DND-41 (cell line): ENCODE data around the gene PDE1C.

ENCODE experiments used
- ATAC-seq: fragments of 200-7000 bp; cut with Tn5 transposase; 3 replicates; pipeline ENCODE4 v1.9.1; 2021; ENCODE audit warnings: low read depth; ENCODE audit not compliant: insufficient read depth
- DNase-seq: peaks from one replicate; pipeline ENCODE4 v3.0.0-alpha.2; 2020
- H2AFZ ChIP-seq: 2 replicates; pipeline ENCODE4 v1.6.0; 2012; ENCODE audit warnings: low read depth, low read length
- H3K27ac ChIP-seq: 2 replicates; pipeline ENCODE4 v1.5.1; 2012; ENCODE audit warnings: low read length, inconsistent platforms
- H3K27me3 ChIP-seq: fragments of 200-600 bp; sonication (generic); 2 replicates; pipeline ENCODE4 v1.6.0; 2012; ENCODE audit warnings: low read length, mild to moderate bottlenecking, inconsistent platforms; ENCODE audit not compliant: insufficient read depth, poor library complexity
- H3K36me3 ChIP-seq: 2 replicates; pipeline ENCODE4 v1.5.1; 2012; ENCODE audit warnings: low read length, inconsistent platforms; ENCODE audit not compliant: insufficient read depth
- H3K4me1 ChIP-seq: 2 replicates; pipeline ENCODE4 v1.5.1; 2012; ENCODE audit warnings: mild to moderate bottlenecking, low read length; ENCODE audit not compliant: insufficient read depth
- H3K4me2 ChIP-seq: 2 replicates; pipeline ENCODE4 v1.6.0; 2012; ENCODE audit warnings: mild to moderate bottlenecking, moderate library complexity, low read length, inconsistent platforms; ENCODE audit not compliant: insufficient read depth
- H3K4me3 ChIP-seq, 2 experiments: fragments of 200-600 bp in 1 of 2; shearing (Covaris generic) in 1 of 2; 2 replicates each; pipeline ENCODE4 v1.5.1; 2012 to 2016; ENCODE audit warnings: inconsistent platforms in 2 of 2, low read length in 2 of 2, mild to moderate bottlenecking in 2 of 2, low read depth in 1 of 2, moderate library complexity in 1 of 2
- H3K79me2 ChIP-seq: 2 replicates; pipeline ENCODE4 v1.6.0; 2012; ENCODE audit warnings: low read length, inconsistent platforms; ENCODE audit not compliant: insufficient read depth
- H3K9ac ChIP-seq: 2 replicates; pipeline ENCODE4 v1.6.0; 2012; ENCODE audit warnings: low read depth, mild to moderate bottlenecking, inconsistent platforms, low read length, moderate library complexity
- H3K9me3 ChIP-seq: 2 replicates; pipeline ENCODE4 v1.5.1; 2012; ENCODE audit warnings: low read length, moderate library complexity, mild to moderate bottlenecking, inconsistent platforms; ENCODE audit not compliant: insufficient read depth, severe bottlenecking
- H4K20me1 ChIP-seq: 2 replicates; pipeline ENCODE4 v1.6.0; 2012; ENCODE audit warnings: low read length; ENCODE audit not compliant: insufficient read depth
- EZH2 ChIP-seq: IDR thresholded peaks from 3 replicates; pipeline ENCODE4 v1.6.1; 2012; ENCODE audit warnings: borderline replicate concordance, low read depth, mild to moderate bottlenecking, moderate library complexity, low read length, inconsistent platforms; ENCODE audit not compliant: severe bottlenecking
- TF ChIP-seq, protein P1 (sequence below): IDR thresholded peaks from 2 replicates; pipeline ENCODE4 v1.5.1; 2012; ENCODE audit warnings: borderline replicate concordance, low read length, moderate library complexity, mild to moderate bottlenecking; ENCODE audit not compliant: poor library complexity, severe bottlenecking; ENCODE audit errors: extremely low read depth

The PDE1C gene

DNA sequence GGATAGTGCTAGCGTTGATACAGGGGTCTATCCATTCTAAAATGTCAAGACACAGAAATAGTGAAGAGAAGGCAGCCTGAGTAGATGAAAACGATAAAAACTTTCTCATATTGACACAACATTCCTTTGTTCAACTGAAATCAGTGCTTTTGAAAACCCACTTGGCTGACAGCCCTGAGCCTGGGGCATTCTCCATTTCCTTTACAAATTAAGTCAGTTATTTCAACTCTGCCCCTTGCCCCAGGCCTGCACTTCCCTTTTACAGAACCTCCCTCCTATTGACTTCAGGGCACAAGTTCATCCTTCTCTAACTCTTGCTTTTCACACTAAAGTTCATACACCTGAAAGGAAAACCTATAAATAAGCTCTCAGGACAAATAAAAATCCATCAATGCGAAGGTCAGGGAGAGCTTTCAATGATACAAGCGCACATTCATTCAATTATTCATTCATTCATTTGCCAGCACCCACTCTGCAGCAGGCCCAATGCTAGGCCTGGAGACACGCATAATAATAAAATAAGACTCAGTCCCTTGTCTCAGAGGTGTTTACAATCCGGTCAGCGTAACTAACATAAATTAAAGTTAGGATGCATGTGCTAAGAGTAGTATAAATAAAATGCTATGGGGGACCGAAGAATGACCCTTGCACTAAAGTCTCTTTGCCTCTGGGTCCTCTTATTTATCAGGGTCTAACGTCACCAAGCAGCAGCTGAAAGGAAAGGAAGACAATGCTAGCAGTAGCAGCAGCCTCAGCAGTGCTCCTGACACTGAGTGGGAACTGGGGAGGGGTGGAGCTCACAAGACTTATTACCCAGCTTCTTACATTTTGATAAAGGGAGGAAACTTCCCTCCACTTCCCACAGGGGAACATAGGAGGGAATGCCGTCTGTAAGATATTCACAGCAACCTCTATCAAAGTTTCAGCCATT lies 134.8 kb downstream of the PDE1C start:
- ATAC-seq (no peak), DNase-seq (no peak)
- no peak overlapping the region for H3K9ac ChIP-seq
- no peak overlapping the region for H2AFZ ChIP-seq
- no peak overlapping the region for H3K4me2 ChIP-seq
- no peaks in the 10 kb centered on the region for H4K20me1 ChIP-seq
- no peak overlapping the region for H3K4me3 ChIP-seq
- no peaks in the 10 kb centered on the region for H3K9me3 ChIP-seq
- H3K4me1 ChIP-seq, result no peaks in the 10 kb centered on the region
- no peak overlapping the region for H3K27ac ChIP-seq
- no peak for TF ChIP-seq EZH2
- TF ChIP-seq, protein P1, sequence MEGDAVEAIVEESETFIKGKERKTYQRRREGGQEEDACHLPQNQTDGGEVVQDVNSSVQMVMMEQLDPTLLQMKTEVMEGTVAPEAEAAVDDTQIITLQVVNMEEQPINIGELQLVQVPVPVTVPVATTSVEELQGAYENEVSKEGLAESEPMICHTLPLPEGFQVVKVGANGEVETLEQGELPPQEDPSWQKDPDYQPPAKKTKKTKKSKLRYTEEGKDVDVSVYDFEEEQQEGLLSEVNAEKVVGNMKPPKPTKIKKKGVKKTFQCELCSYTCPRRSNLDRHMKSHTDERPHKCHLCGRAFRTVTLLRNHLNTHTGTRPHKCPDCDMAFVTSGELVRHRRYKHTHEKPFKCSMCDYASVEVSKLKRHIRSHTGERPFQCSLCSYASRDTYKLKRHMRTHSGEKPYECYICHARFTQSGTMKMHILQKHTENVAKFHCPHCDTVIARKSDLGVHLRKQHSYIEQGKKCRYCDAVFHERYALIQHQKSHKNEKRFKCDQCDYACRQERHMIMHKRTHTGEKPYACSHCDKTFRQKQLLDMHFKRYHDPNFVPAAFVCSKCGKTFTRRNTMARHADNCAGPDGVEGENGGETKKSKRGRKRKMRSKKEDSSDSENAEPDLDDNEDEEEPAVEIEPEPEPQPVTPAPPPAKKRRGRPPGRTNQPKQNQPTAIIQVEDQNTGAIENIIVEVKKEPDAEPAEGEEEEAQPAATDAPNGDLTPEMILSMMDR, result no peak
- H3K79me2 ChIP-seq, result no peaks in the 10 kb centered on the region
- no peaks in the 10 kb centered on the region for H3K36me3 ChIP-seq
- H3K27me3 ChIP-seq, result no peaks in the 10 kb centered on the region

DNA sequence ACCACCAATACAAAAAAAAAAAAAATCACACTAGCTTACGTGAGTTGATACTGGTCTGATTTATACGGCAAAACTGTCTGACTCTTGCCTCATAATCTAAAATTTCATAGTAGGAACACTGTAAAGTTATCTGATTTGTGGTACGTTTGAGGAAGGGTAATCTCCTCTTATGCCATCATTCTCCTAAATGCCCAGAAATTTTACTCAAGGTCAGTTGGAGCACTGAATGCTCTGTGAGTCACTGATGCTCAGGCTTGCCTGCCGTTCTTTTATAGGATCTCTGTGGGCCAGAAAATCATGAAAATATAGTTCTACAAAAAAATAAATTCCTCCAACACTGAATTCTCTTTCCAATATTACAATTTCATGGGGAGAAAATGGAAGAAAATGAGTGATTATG lies 135.7 kb downstream of the PDE1C start:
- no peak for DNase-seq
- TF ChIP-seq, protein P1, result no peak
- no peak for TF ChIP-seq EZH2
- no peak for ATAC-seq
- Histone ChIP-seq H3K4me1 (no peaks in the 10 kb centered on the region), H3K27me3 (no peaks in the 10 kb centered on the region), H3K9me3 (no peaks in the 10 kb centered on the region), H4K20me1 (no peaks in the 10 kb centered on the region), H3K36me3 (no peaks in the 10 kb centered on the region), H2AFZ (no peak overlapping the region), H3K4me2 (no peak overlapping the region), H3K4me3 (no peak overlapping the region), H3K9ac (no peak overlapping the region), H3K79me2 (no peaks in the 10 kb centered on the region), H3K27ac (no peak overlapping the region)

DNA sequence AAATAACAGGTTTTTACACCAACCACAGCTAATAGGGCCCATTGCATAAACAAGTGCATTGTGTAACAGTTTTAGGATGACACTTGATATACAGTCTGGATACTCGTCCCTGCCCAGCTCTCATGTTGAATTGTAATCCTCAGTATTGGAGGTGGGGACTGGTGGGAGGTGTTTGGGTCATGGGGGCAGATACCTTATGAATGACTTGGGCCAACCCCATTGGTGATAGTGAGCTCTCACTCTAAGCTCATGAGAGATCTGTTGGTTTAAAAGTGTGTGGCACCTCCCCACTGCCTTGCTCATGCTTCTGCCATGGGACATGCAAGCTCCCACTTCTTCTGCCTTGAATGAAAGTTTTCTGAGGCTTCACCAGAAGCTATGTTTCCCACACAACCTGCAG lies 136.7 kb downstream of the PDE1C start:
- Histone ChIP-seq H3K9ac (no peak overlapping the region), H3K36me3 (no peaks in the 10 kb centered on the region), H3K79me2 (no peaks in the 10 kb centered on the region), H3K4me2 (no peak overlapping the region), H3K4me1 (no peaks in the 10 kb centered on the region), H2AFZ (no peak overlapping the region), H3K27me3 (no peaks in the 10 kb centered on the region), H3K27ac (no peak overlapping the region), H3K9me3 (no peaks in the 10 kb centered on the region), H3K4me3 (no peak overlapping the region), H4K20me1 (no peaks in the 10 kb centered on the region)
- ATAC-seq (no peak), DNase-seq (no peak)
- TF ChIP-seq EZH2, result no peak
- TF ChIP-seq, protein P1, result no peak
